Spleen (tissue), 3 donors: ENCODE data around the gene PAFAH1B1.

Experiments used
- POLR2A ChIP-seq, 3 donors: fragments of 450-650 bp; IDR thresholded peaks; one replicate each; pipeline ENCODE4 v1.5.1; 2017; ENCODE audit warnings: antibody characterized with exemption in 3 of 3, mild to moderate bottlenecking in 1 of 3
- POLR2AphosphoS5 ChIP-seq, 3 donors: sonication (generic); formaldehyde crosslinking; IDR thresholded peaks; one replicate each; pipeline ENCODE4 v1.5.1; 2017; ENCODE audit warnings: antibody characterized with exemption in 3 of 3

DNA sequence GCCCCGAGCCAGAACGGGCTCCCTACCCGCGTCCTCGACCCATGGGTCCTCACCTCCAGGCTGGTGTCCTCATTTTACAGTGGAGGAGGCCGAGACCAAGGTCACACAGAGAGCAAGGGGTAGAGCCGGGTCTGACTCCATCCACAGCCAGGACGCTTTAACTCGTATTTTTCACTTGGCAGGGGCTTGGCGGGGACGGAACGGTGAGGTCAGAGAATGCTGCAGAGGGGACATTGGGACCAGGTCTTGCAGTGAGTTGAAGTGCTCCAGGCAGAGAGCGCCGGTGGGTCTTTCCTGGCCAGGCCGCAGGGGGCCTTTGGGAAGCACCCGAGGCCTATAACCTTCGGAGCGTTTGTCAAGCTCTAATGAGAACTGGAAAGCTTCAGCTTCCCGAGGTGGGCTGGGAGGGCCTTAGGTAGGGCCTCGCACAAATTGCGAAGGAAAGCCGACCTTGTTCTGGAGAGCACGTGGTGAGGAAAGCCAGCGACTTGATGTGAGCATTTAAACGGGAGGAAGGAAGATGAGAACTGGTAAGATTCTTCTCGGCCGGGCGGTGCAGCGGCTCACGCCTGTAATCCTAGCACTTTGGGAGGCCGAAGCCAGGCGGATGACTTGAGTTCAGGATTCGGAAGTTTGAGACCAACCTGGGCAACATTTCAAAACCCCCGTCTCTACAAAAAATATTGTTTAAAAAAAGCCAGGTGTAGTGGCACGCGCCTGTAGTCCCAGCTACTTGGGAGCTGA, 119.0 kb downstream of the PAFAH1B1 start:
- TF ChIP-seq POLR2A (IDR thresholded peaks at IDR 0.05) (no peak), POLR2AphosphoS5 (IDR thresholded peaks at IDR 0.05) (no peak)
